SK-N-SH (cell line): ENCODE measurements around the gene RREB1. TPM values are rescaled to one million over a fixed set of nuclear protein-coding genes. Genes with fewer than 3 reads are reported as not detected.

Experiments
- CTCF ChIA-PET: fragments of 300-600, 350-600 bp; formaldehyde crosslinking; extraction: SDS; loops from one replicate; lab custom pipeline; 2021; lab: Yijun Ruan, JAX
- POLR2A ChIA-PET: fragments of 350-600 bp; sonication (Branson Sonifier 250); formaldehyde crosslinking; extraction: SDS; loops from one replicate; lab custom pipeline; 2020; ENCODE audit warnings: antibody characterized with exemption, inconsistent platforms; lab: Yijun Ruan, JAX
- DNase-seq: peaks from one replicate; pipeline ENCODE4 v3.0.0; 2012
- H2AFZ ChIP-seq: fragments of 200-600 bp; sonication (generic); 2 replicates; pipeline ENCODE4 v1.8.1; 2016; ENCODE audit warnings: antibody characterized with exemption, mild to moderate bottlenecking, low read depth
- H3F3A ChIP-seq: fragments of 200-600 bp; sonication (generic); replicated peaks from 2 replicates; pipeline ENCODE3; 2016; ENCODE audit warnings: antibody characterized with exemption, mild to moderate bottlenecking; ENCODE audit not compliant: insufficient read depth
- H3K27ac ChIP-seq, 2 experiments: fragments of 200-500 bp in 1 of 2; fragments of 200-600 bp in 1 of 2; sonication (Bioruptor generic) in 1 of 2; sonication (generic), shearing (Covaris generic) in 1 of 2; 2 replicates each; pipeline versions ENCODE4 v1.5.1 to v1.6.1; 2014 to 2016; ENCODE audit warnings: low read depth in 2 of 2, inconsistent platforms in 1 of 2, low read length in 1 of 2, mild to moderate bottlenecking in 1 of 2, mixed read lengths in 1 of 2
- H3K27me3 ChIP-seq: fragments of 200-600 bp; sonication (generic), shearing (Covaris generic); 2 replicates; pipeline ENCODE4 v1.6.1; 2016; ENCODE audit warnings: mixed run types; ENCODE audit not compliant: insufficient read depth
- H3K36me3 ChIP-seq, 2 experiments: fragments of 200-500 bp in 1 of 2; fragments of 200-600 bp in 1 of 2; sonication (Bioruptor generic) in 1 of 2; sonication (generic) in 1 of 2; replicated peaks in 1 of 2; 2 replicates each; pipeline versions ENCODE3 to v1.5.1; 2014 to 2016; ENCODE audit warnings: low read length in 1 of 2, mild to moderate bottlenecking in 1 of 2; ENCODE audit not compliant: insufficient read depth in 2 of 2, control insufficient read depth in 1 of 2
- H3K4me1 ChIP-seq, 2 experiments: fragments of 200-500 bp in 1 of 2; fragments of 200-600 bp in 1 of 2; sonication (Bioruptor generic) in 1 of 2; sonication (generic), shearing (Covaris generic) in 1 of 2; 2 replicates each; pipeline versions ENCODE4 v1.5.1 to v1.6.1; 2014 to 2016; ENCODE audit warnings: low read depth in 1 of 2, low read length in 1 of 2, mixed run types in 1 of 2; ENCODE audit not compliant: insufficient read depth in 2 of 2, control insufficient read depth in 1 of 2
- H3K4me2 ChIP-seq: fragments of 200-600 bp; sonication (generic), shearing (Covaris generic); 2 replicates; pipeline ENCODE4 v1.6.1; 2017; ENCODE audit warnings: mixed run types
- H3K4me3 ChIP-seq, 2 experiments: fragments of 200-500 bp in 1 of 2; fragments of 200-600 bp in 1 of 2; sonication (Bioruptor generic) in 1 of 2; sonication (generic), shearing (Covaris generic) in 1 of 2; 2 replicates each; pipeline versions ENCODE4 v1.5.1 to v1.8.1; 2014 to 2016; ENCODE audit warnings: low read depth in 2 of 2, inconsistent platforms in 1 of 2, low read length in 1 of 2, mild to moderate bottlenecking in 1 of 2, mixed read lengths in 1 of 2, moderate library complexity in 1 of 2
- H3K79me2 ChIP-seq: fragments of 200-600 bp; sonication (generic); 2 replicates; pipeline ENCODE4 v1.8.1; 2017; ENCODE audit warnings: mild to moderate bottlenecking; ENCODE audit not compliant: insufficient read depth
- H3K9ac ChIP-seq: fragments of 200-600 bp; sonication (generic); 2 replicates; pipeline ENCODE4 v1.6.1; 2017; ENCODE audit warnings: mixed run types
- H3K9me2 ChIP-seq: fragments of 200-600 bp; sonication (generic); 2 replicates; pipeline ENCODE4 v1.6.1; 2017; ENCODE audit warnings: mixed run types
- H3K9me3 ChIP-seq: fragments of 200-600 bp; sonication (generic); 2 replicates; pipeline ENCODE4 v1.6.1; 2017; ENCODE audit warnings: mixed run types, mild to moderate bottlenecking, moderate library complexity
- H4K20me1 ChIP-seq: fragments of 200-600 bp; sonication (generic); 2 replicates; pipeline ENCODE4 v1.6.1; 2017; ENCODE audit warnings: mild to moderate bottlenecking, mixed run types; ENCODE audit not compliant: insufficient read depth
- CHD2 ChIP-seq: fragments of 150-350 bp; IDR thresholded peaks from 2 replicates; pipeline ENCODE4 v1.6.1; 2018; ENCODE audit warnings: low read length; ENCODE audit not compliant: partially characterized antibody
- ELF1 ChIP-seq: IDR thresholded peaks from 2 replicates; pipeline ENCODE4 v1.4.0; 2012
- EP300 ChIP-seq, 2 experiments: IDR thresholded peaks; 2 replicates each; pipeline versions ENCODE4 v1.4.0 to v1.6.1; 2012; ENCODE audit warnings: borderline replicate concordance in 1 of 2, low read depth in 1 of 2, low read length in 1 of 2
- EZH2phosphoT487 ChIP-seq: fragments of 200-600 bp; sonication (generic); IDR thresholded peaks from 2 replicates; pipeline ENCODE4 v1.6.1; 2017; ENCODE audit warnings: low read depth, mixed run types, mild to moderate bottlenecking, antibody characterized with exemption, moderate library complexity, borderline replicate concordance
- GABPA ChIP-seq: IDR thresholded peaks from 2 replicates; pipeline ENCODE4 v1.4.0; 2012; ENCODE audit warnings: low read depth, mild to moderate bottlenecking
- GATA2 ChIP-seq: sonication (generic); formaldehyde crosslinking; IDR thresholded peaks from 2 replicates; pipeline ENCODE4 v1.5.0; 2020; ENCODE audit warnings: mild to moderate bottlenecking, missing genetic modification reagents
- JUND ChIP-seq: IDR thresholded peaks from 2 replicates; pipeline ENCODE4 v1.4.0; 2012
- NFIC ChIP-seq: IDR thresholded peaks from 2 replicates; pipeline ENCODE4 v1.4.0; 2012; ENCODE audit warnings: borderline replicate concordance
- POLR2AphosphoS5 ChIP-seq: IDR thresholded peaks from 2 replicates; pipeline ENCODE4 v1.6.1; 2012; ENCODE audit warnings: low read depth, low read length
- TAF1 ChIP-seq: IDR thresholded peaks from 2 replicates; pipeline ENCODE4 v1.6.1; 2012; ENCODE audit warnings: low read depth, mild to moderate bottlenecking, low read length, moderate library complexity, borderline replicate concordance
- TEAD4 ChIP-seq: IDR thresholded peaks from 2 replicates; pipeline ENCODE4 v1.4.0; 2012; ENCODE audit warnings: mild to moderate bottlenecking, borderline replicate concordance; ENCODE audit not compliant: insufficient read depth
- YY1 ChIP-seq: IDR thresholded peaks from 2 replicates; pipeline ENCODE4 v1.4.0; 2012; ENCODE audit warnings: low read depth, mild to moderate bottlenecking
- WGBS: methylation state at CpG from one replicate; pipeline ENCODE4 v1.1.6; 2017; ENCODE audit warnings: low lambda C conversion rate; 5-methylcytosine and 5-hydroxymethylcytosine counted together
- polyA plus RNA-seq, 3 experiments: library from polyadenylated mRNA; depleted of rRNA; stranded (reverse); fragments of >200 nt; gene quantifications; 2 replicates each; pipeline ENCODE4 v1.2.3, GENCODE V29; 2012
- TF ChIP-seq, protein P1 (sequence below): fragments of 200-600 bp; sonication (generic); IDR thresholded peaks from 2 replicates; pipeline ENCODE4 v1.6.1; 2017; ENCODE audit warnings: antibody characterized with exemption, mild to moderate bottlenecking, moderate library complexity
- TF ChIP-seq, protein P2 (sequence below): fragments of 150-350 bp; IDR thresholded peaks from 2 replicates; pipeline ENCODE4 v1.6.1; 2016; ENCODE audit warnings: mild to moderate bottlenecking, low read depth, low read length
- TF ChIP-seq, protein P3 (sequence below): IDR thresholded peaks from 2 replicates; pipeline ENCODE4 v1.4.0; 2012; ENCODE audit warnings: low read depth, borderline replicate concordance
- TF ChIP-seq, protein P4 (sequence below): IDR thresholded peaks from 2 replicates; pipeline ENCODE4; 2012
- TF ChIP-seq, protein P5 (sequence below): IDR thresholded peaks from 2 replicates; pipeline ENCODE4 v1.4.0; 2012; ENCODE audit warnings: low read depth

Gene RREB1
- polyA plus RNA-seq, 1 of the 3 experiments (the other 2 are of a cell fraction): 2.0 TPM

DNA sequence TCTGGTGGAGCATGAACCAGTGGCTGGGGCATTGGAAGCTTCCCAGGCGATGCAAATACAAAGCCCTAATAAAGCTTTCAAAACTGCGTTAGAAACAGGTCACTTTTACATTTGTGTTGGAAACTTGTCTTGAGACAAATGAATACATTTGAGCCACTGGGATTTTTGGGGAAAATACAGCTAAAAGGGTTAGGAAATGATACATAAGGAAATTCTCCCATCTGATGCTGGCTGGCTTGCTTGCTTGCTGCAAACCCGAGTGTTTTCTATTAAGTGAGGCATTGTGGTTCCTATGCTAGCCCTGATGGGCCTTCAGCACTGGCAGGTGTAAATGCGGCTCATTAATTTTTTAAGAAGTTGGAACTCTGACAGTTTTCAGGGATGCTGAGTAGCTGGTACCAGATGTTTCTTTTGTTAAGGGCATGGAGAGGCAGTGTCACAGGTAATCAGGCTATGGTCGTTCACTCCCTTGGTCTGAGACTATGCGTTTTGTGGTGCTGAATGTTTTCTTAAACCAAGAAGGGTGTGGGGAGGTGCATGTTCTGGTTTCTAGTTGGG lies 35.2 kb downstream of the RREB1 start:
- no peak for DNase-seq
- Histone ChIP-seq H3K4me1 (peaks cover 2 to 26% of the 10 kb centered on the region in 2 experiments; a peak in 3 of 4 replicates), H3K4me2 (no peak overlapping the region), H3K9ac (no peak overlapping the region), H3K27me3 (no peaks in the 10 kb centered on the region), H3K4me3 (no peak overlapping the region), H2AFZ (no peak overlapping the region), H3K36me3 (no peaks in the 10 kb centered on the region), H3K9me2 (no peaks in the 10 kb centered on the region), H3K79me2 (peaks cover 94% of the 10 kb centered on the region), H3F3A (peaks cover 10% of the 10 kb centered on the region), H3K27ac (no peak overlapping the region), H3K9me3 (no peaks in the 10 kb centered on the region), H4K20me1 (peaks cover 6% of the 10 kb centered on the region; the same call in 1 of the 2 replicates)
- POLR2A ChIA-PET: no interaction called here
- TF ChIP-seq EP300 (IDR thresholded peaks at IDR 0.05; ENCODE audit: borderline replicate concordance in 1 of 2, low read depth in 1 of 2, low read length in 1 of 2) (no peak), NFIC (no peak), EZH2phosphoT487 (no peak), TEAD4 (no peak), TAF1 (no peak), CHD2 (no peak), ELF1 (no peak), JUND (no peak), GABPA (no peak), YY1 (no peak), POLR2AphosphoS5 (no peak), GATA2 (CRISPR knock-in tag) (no peak)
- TF ChIP-seq, protein P1, sequence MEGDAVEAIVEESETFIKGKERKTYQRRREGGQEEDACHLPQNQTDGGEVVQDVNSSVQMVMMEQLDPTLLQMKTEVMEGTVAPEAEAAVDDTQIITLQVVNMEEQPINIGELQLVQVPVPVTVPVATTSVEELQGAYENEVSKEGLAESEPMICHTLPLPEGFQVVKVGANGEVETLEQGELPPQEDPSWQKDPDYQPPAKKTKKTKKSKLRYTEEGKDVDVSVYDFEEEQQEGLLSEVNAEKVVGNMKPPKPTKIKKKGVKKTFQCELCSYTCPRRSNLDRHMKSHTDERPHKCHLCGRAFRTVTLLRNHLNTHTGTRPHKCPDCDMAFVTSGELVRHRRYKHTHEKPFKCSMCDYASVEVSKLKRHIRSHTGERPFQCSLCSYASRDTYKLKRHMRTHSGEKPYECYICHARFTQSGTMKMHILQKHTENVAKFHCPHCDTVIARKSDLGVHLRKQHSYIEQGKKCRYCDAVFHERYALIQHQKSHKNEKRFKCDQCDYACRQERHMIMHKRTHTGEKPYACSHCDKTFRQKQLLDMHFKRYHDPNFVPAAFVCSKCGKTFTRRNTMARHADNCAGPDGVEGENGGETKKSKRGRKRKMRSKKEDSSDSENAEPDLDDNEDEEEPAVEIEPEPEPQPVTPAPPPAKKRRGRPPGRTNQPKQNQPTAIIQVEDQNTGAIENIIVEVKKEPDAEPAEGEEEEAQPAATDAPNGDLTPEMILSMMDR: no peak
- TF ChIP-seq, protein P2, sequence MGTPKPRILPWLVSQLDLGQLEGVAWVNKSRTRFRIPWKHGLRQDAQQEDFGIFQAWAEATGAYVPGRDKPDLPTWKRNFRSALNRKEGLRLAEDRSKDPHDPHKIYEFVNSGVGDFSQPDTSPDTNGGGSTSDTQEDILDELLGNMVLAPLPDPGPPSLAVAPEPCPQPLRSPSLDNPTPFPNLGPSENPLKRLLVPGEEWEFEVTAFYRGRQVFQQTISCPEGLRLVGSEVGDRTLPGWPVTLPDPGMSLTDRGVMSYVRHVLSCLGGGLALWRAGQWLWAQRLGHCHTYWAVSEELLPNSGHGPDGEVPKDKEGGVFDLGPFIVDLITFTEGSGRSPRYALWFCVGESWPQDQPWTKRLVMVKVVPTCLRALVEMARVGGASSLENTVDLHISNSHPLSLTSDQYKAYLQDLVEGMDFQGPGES: no peak
- TF ChIP-seq, protein P3, sequence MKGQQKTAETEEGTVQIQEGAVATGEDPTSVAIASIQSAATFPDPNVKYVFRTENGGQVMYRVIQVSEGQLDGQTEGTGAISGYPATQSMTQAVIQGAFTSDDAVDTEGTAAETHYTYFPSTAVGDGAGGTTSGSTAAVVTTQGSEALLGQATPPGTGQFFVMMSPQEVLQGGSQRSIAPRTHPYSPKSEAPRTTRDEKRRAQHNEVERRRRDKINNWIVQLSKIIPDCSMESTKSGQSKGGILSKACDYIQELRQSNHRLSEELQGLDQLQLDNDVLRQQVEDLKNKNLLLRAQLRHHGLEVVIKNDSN: no peak
- TF ChIP-seq, protein P4, sequence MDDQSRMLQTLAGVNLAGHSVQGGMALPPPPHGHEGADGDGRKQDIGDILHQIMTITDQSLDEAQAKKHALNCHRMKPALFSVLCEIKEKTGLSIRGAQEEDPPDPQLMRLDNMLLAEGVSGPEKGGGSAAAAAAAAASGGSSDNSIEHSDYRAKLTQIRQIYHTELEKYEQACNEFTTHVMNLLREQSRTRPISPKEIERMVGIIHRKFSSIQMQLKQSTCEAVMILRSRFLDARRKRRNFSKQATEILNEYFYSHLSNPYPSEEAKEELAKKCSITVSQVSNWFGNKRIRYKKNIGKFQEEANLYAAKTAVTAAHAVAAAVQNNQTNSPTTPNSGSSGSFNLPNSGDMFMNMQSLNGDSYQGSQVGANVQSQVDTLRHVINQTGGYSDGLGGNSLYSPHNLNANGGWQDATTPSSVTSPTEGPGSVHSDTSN: no peak
- TF ChIP-seq, protein P5, sequence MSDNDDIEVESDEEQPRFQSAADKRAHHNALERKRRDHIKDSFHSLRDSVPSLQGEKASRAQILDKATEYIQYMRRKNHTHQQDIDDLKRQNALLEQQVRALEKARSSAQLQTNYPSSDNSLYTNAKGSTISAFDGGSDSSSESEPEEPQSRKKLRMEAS: no peak
- CTCF ChIA-PET: interaction anchor here (0.6 kb wide), 1 partner anchor 439 kb away, joined by 3 read pairs; no protein-coding TSS in a partner anchor
- 83% methylated on average over 6 of the region's 6 CpGs for WGBS
